NCI-H1105 (cell line): ENCODE data around the gene ESR2.
"Not testable (repeated sequence)": the region's sequence is repeated elsewhere in the genome, so short reads cannot be mapped to it uniquely, and the experiment has no call there.

ENCODE experiments used
- DNase-seq: peaks from one replicate; lab custom pipeline; 2025; lab: John Stamatoyannopoulos, UW

Gene ESR2

GRCh38 chr14:64037869-64038745 is 256.1 kb downstream of the ESR2 start:
- not testable (repeated sequence) for DNase-seq

GRCh38 chr14:64035143-64035542 is 259.0 kb downstream of the ESR2 start:
- no peak for DNase-seq
